ENCODE results near the gene MUC12.
"Not testable (repeated sequence)": the region's sequence is repeated elsewhere in the genome, so short reads cannot be mapped to it uniquely, and the experiment has no call there.

Gene MUC12

DNA sequence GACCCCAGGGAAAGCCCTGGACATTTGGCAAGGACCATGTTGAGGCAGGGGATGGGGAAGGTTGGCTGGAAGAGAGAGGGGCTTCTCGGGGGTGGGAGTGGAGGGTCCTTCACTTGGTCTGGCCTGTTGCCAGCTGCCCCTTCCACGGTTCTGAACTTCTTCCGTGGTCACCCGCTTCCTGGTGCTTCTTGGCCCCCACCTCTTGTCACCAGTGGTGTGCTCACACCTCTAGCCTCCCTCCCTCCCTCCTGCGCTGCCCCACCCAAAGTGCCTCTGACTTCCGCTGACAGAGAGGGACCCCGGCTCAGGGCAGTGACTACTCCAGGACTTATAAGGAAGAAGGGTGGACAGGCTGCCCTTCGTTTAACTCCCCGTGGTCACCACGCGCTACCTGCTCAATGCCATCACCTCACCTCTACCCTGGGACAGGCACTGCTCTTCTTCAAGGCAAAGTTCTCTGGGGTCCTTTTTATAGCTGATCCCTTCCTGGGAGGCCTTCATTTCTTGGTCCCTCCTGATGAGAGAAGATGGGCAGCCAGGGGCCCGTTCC is at the start of gene MUC12:
TSS of gene MUC12 (plus strand) at position 500 of the 550 bp plus-strand sequence. CDS start 58 bp downstream, outside the sequence.
- no peak for DNase-seq (ENCODE audit: low read depth in 2 of 2)

GRCh38 chr7:100919779-100920437 is 49.5 kb upstream of the MUC12 start:
- DNase-seq (ENCODE audit: low read depth in 2 of 2) = not testable (repeated sequence)

- no peak for DNase-seq (ENCODE audit: low read depth in 2 of 2)
Observed at GRCh38 chr7:100921039-100921438, 48.3 kb upstream of the MUC12 start.

DNA sequence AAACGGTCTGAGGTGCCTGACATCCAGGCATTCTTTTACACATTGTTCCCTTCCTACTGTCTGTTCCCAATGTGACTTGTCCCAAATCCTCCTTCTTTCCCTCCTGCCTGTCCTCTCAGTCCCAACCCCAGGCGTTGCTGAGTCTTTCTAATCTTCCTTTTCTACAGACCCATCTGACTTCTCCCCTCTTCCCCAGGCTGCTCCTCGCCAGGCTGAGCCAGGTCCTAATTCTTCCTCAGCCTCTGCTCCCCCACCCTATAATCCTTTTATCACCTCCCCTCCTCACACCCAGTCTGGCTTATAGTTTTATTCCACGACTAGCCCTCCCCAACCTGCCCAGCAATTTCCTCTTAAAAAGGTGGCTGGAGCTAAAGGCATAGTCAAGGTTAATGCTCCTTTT is 45.7 kb upstream of the MUC12 start:
- DNase-seq (ENCODE audit: low read depth in 2 of 2) = not testable (repeated sequence)

- no peak for DNase-seq (ENCODE audit: low read depth in 2 of 2)
Observed at GRCh38 chr7:100929808-100930174, 39.6 kb upstream of the MUC12 start.

DNA sequence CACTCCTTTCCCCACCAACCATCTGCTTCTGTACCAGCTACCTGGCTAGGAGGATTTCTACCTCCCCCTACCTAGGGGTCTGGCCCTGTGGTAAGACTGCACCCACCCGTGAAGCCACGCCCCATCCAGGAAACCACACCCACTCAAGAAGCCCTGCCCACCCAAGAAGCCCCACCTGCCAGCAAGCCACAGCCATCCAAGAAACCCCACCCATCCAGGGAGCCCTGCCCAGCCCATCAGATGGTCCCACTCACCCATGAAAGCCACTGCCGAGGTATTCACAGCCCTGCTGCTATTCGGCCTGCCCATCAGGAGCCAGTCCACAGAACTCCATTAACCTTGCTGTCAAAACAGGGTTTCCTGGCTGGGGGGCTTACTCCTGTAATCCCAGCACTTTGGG is 35.6 kb upstream of the MUC12 start:
- DNase-seq (ENCODE audit: low read depth in 2 of 2) = no peak

- not testable (repeated sequence) for DNase-seq (ENCODE audit: low read depth in 2 of 2)
Observed at GRCh38 chr7:100935381-100935780, 34.0 kb upstream of the MUC12 start.

GRCh38 chr7:100936167-100936566 is 33.2 kb upstream of the MUC12 start:
- DNase-seq (ENCODE audit: low read depth in 2 of 2) = not testable (repeated sequence)

DNA sequence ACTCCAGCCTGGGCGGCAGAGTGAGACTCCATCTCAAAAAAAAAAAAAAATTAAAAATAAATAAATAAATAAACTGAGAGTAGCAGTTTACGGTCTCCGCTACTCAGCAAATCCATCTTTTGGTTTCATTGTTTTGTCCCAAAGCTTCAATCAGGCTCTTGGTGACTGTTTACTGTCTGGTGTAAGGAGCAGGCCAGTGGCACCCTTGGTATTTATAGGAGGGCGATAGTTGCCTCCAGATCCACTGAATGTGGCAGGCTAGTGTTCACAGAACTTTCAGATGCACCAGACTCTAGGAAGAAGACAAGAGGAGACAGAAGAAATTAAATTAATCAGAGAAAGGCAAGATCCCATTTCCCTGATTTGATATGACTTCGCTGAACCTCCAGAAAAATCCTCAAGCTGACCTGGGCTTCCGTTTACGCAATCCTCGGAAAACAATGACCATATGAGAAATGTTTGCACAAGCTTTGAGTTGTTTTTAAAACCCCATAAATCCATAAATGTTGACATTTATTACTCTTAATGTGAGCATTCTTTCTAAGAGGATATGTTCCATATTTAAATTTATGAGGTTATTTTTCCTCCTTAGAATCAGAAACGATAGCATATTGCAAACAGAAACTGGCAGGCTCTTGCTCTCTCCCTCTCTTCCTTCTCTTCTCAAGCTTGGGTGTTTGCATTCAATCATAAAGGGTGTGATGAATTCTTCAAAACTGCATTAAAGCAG is 27.2 kb upstream of the MUC12 start:
- DNase-seq (ENCODE audit: low read depth in 2 of 2) = no peak

DNA sequence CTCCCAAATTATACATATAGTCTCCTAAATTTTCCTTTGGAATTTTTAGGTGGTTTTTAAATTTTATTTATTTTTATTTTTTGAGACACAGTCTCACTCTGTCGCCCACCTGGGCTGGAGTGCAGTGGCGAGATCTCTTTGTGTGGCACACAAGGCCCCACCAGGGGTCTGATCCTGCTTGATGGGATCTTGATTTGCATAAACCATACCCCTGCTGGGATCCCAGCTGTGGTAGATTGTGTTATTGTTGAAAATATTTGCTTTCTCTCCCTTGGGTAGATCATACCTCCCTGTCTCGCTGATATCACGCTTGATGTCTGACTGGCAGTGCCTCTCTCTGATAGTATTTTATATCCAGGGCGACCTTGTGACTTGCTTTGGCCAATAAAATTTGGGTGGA is 25.7 kb upstream of the MUC12 start:
- no peak for DNase-seq (ENCODE audit: low read depth in 2 of 2)

DNA sequence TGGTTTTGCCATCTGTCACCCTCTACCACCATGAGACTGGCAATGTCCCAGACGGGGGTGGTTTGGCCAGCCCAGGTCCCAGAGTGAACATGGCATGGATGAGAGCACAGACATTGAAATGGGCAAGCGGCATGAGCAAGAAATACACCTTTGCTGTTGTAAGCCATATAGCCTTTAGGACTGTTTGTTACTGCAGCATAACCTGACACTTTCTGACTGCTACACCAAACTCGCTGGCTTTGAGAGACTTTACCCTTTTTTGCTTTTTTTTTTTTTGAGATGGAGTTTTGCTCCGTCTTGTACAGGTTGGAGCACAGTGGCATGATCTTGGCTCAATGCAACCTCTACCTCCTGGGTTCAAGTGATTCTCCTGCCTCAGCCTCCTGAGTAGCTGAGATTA is 25.2 kb upstream of the MUC12 start:
- DNase-seq (ENCODE audit: low read depth in 2 of 2) = no peak

DNA sequence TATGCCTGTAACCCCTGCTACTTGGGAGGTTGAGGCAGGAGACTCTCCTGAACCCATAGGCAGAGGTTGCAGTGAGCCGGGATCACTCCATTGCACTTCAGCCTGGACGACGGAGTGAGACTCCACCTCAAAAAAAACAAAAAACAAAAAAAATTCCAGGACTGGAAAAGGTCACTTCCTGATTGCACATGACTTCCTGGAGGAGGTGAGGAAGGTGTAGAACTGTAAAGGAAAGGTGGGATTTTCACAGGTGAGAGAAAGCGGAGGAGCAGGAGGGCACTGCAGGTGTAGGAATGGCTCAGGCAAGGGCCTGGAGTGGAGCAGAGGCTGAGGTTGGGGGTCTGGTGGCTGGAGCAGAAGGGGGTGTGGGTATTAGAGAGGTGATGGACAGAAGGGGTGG is 23.3 kb upstream of the MUC12 start:
- no peak for DNase-seq (ENCODE audit: low read depth in 2 of 2)

DNA sequence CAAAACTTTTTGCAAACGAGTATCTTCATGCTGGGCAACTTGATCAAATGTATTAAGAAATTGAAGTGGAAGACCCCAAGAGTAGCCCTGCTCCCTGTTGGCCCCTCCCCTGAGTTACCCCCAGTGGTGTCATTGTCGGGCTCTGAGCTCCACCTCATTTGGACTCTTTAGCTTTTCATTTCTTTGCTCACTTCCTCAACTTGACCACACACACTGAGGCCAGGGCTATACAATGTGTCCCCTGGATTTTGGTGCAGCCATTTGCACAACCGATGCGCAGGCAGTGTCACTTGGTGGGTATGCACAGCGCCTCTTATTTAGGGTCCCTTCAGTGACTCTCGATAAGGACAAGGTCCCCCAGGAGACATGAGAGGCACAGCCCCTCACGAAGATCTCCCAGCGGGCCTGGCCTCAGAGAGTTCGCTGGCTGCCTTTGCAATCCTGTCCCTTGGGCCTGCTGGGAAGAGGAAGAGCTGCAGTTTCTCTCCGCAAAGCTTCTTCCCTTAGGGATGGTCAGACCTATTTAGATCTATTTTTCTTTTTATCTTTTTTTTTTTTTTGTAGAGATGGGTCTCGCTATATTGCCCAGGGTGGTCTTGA is 22.5 kb upstream of the MUC12 start:
- no peak for DNase-seq (ENCODE audit: low read depth in 2 of 2)

GRCh38 chr7:100947792-100948191 is 21.6 kb upstream of the MUC12 start:
- no peak for DNase-seq (ENCODE audit: low read depth in 2 of 2)

- DNase-seq (ENCODE audit: low read depth in 2 of 2) = no peak
Observed at GRCh38 chr7:100949227-100949932, 20.0 kb upstream of the MUC12 start, which contains the start of gene MUC3A. TSS of gene MUC3A (plus strand) at chr7:100949534. CDS start at chr7:100949625, 91 bp downstream.

DNA sequence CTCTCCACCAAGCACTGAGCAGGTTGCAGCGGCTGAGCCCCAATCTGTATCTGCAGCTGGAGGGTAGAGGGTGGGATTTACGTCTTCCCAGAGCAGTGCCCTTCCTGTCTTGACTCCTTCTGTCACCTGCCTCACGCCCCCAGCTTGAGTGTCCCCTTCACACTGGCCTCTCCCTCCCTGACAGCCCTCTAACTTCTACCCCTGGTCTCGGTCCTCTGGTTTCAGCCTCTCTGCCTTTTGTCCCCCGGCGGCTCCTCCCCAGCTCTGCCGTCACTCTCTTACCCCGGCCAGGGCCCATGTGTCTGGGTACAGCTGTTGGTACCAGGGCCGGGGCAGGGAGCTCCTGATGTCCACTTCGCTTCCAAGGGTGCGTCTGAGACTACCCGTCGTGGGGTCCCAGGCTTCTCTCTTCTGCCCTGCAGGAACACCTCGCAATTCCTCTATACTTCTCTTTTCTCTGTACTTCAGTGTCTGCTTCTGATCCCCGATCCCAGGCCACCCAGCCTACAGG is 19.4 kb upstream of the MUC12 start:
- no peak for DNase-seq (ENCODE audit: low read depth in 2 of 2)

DNA sequence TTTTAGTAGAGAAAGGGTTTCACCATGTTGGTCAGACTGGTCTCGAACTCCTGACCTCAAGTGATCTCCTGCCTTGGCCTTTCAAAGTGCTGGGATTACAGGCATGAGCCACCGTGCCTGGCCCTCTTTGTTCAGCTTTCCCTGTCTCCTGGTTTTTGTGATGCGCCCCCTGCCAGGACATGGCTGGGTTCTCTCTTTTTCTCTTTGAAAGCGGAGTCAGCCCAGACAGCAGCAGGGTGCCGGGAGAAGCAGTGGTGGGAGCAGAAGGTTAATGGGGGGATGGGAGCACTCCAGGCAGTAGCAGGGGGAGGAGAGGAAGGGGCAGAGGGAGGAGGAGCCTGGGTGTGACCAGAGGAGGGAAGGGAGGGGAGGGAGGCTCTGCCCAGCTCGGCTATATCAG is 18.2 kb upstream of the MUC12 start:
- DNase-seq (ENCODE audit: low read depth in 2 of 2) = no peak

GRCh38 chr7:100951888-100952560 is 17.3 kb upstream of the MUC12 start:
- DNase-seq (ENCODE audit: low read depth in 2 of 2) = no peak

DNA sequence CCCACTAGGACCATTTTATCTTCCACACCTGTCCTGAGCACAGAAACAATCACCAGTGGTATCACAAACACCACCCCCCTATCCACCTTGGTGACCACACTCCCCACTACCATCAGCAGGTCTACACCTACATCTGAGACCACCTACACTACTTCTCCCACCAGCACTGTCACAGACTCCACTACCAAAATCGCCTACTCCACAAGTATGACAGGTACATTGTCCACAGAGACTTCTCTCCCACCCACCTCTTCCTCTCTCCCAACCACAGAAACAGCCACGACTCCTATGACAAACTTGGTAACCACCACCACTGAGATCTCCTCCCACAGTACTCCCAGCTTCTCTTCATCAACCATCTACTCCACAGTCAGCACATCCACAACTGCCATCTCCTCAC is 16.7 kb upstream of the MUC12 start:
- DNase-seq (ENCODE audit: low read depth in 2 of 2) = no peak

DNA sequence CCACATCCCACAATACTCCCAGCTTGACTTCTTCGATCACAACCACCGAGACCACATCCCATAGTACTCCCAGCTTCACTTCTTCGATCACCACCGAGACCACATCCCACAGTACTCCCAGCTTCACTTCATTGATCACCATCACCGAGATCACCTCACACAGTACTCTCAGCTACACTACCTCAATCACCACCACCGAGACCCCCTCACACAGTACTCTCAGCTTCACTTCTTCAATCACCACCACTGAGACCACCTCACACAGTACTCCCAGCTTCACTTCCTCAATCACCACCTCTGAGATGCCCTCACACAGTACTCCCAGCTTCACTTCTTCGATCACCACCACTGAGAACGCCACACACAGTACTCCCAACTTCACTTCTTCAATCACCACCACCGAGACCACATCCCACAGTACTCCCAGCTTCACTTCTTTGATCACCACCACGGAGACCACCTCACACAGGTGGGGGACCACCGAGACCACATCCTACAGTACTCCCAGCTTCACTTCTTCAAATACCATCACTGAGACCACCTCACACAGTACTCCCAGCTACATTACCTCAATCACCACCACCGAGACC is 11.4 kb upstream of the MUC12 start:
- DNase-seq (ENCODE audit: low read depth in 2 of 2) = no peak

DNA sequence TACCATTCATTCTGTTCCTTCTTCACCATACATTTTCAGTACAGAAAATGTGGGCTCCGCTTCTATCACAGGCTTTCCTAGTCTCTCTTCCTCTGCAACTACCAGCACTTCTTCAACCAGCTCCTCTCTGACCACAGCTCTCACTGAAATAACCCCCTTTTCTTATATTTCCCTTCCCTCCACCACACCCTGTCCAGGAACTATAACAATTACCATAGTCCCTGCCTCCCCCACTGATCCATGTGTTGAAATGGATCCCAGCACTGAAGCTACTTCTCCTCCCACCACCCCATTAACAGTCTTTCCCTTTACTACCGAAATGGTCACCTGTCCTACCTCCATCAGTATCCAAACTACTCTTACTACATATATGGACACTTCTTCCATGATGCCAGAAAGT is 9.5 kb upstream of the MUC12 start:
- DNase-seq (ENCODE audit: low read depth in 2 of 2) = no peak
